GM18861 (cell line): Measurements from ENCODE around the gene PLXNA2.

Experiments
- ATAC-seq: cut with Tn5 transposase; IDR thresholded peaks from one replicate; pipeline ENCODE4 v1.9.1; 2021; ENCODE audit not compliant: unreplicated experiment

The PLXNA2 gene

DNA sequence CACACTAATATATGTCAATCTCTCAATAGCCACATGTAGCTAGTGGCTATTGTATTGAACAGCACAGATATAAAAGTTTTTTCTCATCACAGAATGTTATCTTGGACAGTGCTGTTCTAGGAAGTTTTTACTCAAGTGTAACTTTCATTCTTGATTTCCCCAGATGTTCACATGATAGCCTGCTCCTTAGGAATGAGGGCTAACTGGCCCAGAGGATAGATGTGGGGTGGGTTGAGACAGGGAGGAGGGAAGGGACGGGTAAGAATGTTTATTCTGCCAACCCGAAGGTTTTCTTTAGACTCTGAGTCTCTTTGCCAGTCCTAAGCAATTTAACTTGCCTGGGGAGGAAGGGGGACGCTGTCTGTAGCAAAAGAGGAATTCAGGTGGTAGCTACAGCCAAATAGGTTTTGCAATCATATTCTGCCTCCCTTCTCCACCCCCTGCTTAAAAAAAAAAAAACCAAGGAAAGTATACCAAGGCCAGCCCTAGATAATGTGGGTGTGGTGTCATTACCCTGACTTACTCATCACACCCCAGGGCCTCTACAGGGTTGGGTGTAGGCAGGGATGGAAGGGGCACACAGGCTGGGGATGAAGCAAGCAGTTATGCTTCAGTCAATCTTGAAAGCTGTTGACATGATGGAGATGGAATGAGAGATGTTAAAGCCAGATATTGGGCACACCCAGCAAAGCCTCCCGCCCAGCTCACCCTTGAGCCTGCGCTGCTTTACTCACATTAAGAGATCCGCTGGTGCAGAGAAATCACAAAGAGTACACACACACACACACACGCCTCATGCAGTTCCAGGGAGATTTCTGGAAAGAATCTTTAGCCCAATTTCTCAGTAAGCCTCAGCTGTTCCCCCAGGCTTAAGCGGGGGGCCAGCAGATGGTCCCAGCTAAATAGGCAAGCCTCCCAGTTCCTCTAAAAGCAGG, 59.9 kb downstream of the PLXNA2 start:
- no peak for ATAC-seq

DNA sequence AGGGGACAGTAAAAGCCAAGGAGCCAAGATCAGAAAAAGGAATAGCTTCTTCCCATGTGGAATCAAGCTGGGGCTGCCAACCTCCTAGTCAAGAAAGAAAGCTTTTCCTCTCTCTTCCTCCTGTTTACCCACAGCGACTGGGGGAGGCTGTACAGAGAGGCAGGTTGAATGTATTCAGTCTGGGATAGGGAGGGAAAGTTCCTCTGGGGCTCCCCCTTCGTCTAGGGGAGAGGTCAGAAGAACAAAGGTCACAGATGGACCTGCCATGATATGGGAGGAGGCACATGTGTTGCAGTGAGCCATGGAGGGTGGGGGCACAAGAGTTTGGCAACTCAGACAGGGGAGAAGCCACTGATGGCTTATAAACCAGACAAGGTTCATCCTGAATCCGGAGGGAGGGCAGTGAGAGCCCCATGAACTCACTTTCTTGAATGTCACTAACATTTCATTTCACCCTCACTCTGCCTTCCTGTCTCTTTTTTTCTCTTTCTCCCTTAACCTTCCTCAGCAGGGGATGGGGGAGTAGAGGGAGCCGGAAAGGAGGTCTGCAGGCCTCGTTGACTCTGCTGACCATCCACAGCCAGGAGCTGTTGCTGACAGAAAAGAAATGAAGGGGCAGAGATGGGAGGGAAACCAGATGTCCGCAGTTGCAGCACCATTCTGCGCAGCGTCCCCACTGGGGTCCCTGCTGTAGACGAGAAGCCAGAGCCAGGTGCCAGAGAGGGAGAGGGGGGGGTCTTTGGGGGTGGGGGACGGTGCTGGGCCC, 61.1 kb downstream of the PLXNA2 start:
- ATAC-seq: no peak

DNA sequence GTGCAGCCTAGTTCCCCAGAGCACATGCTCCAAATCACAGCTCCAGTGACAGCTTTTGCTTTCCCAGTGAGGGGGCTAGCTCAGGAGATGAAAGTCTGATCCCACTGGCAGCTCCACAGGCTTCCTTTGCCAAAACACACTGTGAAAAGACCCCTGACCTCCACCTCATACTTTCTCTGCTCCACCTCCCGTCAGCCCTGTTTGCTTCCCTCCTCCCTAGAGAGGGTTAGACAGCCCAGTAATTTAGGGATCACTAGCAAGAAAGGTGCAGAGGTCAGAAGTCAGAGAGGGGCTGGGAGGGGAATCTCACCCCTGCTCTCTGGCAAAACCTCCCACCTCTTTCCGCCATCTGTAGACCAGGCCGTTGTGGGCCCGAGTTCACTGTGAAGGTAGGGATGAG, 62.8 kb downstream of the PLXNA2 start:
- ATAC-seq: no peak

DNA sequence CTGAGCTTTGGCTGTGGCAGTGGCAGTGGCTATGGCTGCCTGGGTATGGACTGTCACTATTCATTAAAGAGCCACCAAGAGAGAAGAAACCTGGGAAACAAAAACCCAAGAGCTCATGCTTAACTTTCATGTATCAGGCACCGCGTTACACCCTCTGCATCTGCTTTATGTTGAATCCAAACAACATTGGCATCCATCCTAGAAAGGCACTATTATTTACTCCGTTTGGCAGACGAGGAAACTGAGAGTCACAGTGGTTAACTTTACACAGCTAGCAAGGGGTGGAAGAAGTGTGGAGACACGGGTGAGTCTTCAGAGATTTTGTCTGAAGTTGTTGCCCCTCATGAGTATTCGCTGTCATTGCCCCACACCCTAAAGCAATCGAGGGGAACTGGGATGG, 63.8 kb downstream of the PLXNA2 start:
- ATAC-seq: no peak

DNA sequence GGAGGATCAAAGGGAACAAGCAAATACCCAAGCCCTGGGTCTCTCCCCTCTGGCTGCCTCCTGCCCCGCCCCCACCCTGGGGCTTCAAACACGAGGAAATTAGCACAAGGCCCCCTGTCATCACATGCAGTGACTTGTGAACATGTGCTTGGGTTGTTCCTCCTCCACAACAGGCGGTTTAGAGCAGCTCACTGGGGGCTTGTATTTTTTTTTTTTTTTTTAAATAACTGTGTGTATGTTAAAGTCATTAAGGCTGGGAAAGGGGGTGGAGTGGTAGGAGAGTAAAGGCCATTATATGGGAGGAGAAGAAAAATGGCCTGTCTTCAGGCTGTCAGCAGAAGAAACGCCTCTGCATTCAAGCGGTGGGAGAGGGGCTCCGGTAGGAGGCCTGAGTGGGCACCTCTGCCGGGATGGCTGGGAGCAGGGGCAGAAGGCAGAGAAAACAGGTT, 64.2 kb downstream of the PLXNA2 start:
- ATAC-seq: no peak

DNA sequence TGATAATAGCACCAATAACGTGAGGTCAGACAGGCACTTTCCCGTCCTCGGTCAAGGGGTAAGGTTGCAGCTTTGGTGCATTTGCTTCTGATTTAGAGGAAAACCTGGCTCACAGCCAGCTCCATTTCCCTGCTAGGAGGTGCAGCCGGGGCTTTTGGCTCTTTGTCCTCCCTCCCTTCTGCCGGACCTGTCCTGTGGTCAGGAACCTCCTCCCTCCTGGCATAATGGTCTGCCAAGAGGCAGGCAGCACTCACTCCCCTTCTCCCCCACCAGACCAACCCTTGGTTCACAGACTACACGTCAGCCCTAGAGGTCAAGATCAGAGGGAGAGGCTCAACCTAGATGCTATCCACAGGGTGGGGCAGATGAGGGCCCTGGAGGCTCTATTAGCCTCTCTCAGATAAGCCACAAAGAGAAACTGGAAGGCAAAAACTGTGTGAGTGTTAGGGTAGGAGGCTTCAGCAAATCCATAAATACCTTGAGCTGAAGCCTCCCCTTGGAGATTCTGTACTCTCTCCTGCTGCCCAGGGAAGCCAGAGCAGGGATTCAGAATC, 64.8 kb downstream of the PLXNA2 start:
- ATAC-seq: no peak

DNA sequence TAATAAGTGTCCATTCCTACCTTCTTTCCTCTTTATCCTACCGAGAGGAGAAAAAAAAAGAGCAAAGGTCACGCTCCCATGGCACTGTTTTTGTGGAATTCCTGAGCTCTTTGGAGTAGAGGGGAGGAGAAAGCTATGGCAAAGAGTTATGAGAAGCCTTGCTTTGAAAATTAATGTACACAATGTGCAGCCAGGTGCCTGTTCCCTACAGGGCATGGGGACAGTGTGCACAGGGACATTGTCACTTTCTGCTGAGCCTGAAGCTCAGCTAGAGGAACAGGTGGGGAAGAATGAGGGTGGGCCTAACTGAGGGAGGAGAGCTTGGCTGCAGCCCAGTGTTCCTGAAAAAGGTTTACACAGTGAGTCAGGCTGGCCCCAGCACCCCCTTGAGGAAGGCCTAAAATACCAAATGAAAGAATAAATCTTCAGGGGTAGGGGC, 66.1 kb downstream of the PLXNA2 start:
- ATAC-seq: no peak

DNA sequence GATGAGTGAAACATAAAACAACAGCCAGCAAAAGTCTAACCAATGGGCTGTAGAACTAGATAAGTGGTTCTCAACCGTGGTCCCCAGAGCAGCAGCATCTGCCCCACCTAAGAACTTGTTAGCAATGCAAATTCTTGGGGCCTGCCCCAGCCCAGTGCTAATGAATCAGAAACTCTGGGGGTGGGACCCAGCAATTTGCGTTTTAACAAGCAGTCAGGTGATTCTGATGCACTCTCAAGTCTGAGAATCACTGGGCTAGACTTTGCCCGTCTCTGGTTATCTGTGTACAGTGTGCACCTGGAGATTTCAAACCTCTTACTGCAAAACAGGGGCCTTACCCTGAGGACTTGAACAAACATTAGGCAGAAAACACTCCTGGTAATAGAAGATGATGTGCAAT, 66.5 kb downstream of the PLXNA2 start:
- ATAC-seq: peak; percentile 84

DNA sequence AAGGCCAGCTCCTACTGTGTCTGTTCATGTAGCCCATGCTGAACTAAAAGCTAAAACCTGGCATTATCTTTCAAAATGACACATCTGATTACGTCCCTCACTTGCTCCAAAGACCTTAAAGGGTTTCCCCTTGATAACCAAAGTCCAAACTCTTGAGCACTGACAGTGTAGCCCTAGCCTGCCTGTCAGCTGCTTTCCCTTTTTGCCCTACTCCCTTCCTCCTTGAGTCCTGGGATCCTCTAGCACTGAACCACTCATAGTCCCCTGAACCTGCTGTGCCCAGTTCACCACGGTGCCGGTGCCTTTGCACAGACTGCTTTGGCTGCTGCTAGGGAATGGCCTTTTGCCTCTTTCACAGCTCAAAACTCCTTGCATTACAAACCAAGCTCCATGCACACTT, 67.5 kb downstream of the PLXNA2 start:
- no peak for ATAC-seq

DNA sequence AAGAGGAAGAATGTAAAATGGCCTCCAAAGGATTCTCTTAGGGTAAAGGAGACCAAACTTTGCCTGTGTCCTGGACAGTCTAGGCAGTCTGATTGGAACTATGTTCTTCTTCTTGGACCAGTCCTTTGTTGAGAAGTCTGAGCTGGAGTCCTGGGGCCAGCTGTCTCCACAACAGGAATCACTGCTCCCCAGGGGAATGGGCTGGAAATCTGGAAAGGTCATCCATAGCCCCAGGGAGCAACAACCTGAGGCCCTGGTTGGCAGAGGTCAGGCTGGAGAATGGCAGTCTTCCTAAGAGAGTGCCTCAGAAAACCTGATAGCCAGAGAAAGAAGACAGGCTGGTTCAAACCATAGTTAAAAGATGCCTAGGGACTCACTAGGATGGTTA, 68.7 kb downstream of the PLXNA2 start:
- no peak for ATAC-seq

DNA sequence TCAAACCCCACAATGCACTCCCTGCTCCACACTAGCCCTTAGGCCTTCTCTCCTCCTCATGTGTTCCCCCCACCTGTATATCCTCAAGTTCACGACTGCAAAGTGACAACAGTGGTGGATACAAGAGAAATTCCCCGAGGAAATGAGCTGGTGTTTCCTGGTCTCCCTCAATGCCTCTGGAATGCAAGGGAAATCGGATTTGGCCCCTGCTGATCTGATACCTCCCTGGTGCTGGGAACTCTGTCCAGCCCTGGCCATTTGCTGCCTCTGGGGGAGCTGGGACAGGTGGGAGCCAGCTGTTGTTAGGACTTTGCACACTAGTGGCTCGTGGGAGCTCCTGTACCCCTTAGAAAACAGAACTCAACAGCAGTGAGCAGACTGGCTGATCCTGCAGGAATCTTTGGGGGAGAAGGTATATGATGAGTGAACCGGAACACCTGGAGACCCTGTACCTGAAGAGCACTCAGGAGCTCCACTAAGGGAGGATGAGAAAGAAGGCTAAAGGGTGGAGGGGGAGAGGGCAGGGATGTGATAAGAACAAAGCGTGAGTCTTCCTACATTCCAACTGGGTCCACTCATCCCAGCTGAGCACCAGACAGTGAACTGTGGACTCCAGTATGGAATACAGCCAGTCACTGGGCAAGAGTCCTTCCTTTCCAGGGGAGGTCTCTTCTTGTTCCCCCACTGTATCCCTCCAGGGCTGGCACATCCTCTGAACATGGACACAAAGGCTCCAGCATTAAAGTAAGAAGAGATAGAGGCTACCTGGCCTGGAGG, 69.3 kb downstream of the PLXNA2 start:
- no peak for ATAC-seq

DNA sequence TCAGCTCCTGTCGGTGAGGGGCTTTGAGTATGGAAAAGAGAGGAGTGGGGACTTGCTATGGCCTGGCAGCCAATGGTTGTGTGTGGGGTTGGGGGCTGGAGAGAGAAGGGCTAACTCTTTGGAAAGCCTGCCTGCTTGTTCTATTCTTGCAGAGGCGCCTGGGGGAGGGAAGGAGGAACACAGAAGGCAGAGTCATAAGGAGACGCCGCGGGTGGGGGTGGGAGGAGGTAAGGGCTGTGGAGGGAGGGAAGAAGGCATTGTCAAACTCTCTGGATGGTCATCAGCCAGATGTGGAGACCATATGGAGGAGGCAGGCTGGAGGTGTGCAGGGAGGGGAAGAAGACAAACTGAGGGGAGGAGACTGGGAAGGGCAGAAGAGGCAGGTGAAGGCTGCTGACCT, 70.0 kb downstream of the PLXNA2 start:
- no peak for ATAC-seq

DNA sequence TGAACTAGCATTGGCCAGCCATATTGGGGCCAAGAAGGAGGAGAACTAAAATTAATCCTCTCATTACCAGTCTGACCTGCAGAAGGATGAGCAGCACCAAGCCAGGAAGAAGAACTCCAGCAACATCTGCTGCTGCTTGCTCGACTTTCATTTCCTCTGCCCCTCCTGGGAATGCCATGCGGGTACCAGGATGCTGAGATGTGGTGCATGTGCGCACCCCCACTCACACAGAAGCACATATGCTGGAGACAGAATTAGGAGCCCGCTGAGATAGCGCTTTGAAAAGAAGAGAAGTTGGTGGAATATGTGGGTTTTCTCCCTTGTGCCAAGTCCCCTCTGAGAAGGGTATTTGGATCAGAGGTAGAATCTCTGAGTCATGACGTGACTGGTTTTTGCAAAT, 70.4 kb downstream of the PLXNA2 start:
- ATAC-seq: no peak

DNA sequence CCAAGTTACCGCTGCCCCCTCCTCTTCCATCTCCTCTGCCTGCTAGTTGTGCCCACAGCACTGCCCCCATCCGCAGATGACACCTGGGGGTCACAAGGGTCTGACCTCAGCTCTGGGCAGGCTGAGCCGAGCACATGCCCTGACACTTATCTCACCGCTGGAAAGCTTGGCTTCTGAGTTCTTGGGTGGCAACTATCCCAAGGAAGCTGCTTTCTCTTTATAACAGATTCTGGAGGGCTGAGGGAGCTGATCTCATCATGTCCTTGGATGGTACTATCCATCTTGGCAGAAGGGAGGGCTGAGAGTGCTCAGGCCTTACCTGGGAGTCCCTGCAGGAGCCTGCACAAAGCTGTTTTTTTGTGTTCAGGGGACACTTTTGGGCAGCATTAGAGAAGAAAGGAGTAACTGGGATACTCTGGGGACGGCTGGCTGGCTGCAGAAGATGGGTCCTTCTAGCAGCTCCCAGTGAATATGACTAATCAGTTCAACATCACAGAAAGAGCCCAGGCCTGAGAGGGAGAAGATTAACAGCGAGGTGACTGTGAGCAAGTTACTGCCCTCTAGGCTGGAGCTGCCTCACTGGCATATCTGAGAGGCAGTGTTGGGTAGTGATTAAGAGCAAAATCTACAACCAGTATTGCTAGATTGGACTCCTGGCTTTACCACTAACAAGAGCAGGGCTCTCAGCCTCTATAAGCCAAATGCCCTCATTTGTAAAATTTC, 71.6 kb downstream of the PLXNA2 start:
- ATAC-seq: no peak

DNA sequence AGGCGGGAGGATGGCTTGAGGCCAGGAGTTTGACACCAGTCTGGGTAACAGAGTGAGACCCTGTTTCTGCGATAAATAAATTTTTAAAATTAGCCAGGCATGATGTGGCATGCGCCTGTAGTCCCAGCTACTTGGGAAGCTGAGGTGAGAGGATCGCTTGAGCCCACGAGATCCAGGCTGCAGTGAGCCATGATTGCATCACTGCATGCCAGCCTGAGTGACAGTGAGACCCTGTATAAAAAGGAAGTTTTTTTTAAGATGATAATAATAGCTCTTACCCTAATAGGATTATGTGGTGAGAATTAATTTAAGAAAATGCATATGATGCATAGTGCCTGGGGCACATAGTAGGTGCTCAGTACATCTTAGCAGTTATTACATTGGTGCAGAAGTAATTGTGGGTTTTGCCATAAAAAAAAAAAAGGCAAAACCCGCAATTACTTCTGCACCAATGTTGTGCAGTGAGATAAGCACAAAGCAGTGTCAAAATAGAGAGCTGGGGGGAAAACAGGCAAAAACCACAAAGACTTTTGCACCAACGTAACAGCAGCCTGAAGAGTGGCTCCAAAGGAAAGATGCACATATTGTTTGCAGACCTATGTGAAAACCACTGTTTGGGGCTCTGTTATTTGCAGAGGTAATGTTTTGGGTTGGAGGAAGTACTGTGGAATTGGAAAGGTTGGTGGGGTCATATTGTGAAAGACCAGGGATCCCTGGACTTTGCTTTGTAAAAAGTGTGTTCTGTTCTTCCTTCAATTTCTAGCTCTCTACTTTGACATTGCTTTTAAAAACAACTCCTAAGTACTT, 72.4 kb downstream of the PLXNA2 start:
- no peak for ATAC-seq

DNA sequence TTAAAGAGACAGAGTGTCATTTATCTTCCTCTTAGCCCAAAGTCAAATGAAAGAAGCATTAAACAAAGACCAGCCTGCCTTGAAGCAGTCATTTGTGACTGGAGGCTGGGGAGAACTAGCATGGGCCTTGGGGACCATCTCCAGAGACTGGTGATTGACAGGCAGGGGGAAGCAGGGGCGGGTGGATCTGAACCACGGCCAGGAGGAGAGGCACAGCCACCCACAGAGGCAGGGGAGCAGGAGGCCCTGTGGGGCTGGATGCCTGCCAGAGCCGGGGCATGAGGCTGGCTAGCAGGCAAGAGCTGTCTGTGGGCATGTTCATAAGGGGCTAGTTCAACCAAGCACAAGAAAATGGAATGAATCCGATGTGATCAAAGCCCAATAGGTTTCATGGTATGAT, 73.9 kb downstream of the PLXNA2 start:
- ATAC-seq: no peak

DNA sequence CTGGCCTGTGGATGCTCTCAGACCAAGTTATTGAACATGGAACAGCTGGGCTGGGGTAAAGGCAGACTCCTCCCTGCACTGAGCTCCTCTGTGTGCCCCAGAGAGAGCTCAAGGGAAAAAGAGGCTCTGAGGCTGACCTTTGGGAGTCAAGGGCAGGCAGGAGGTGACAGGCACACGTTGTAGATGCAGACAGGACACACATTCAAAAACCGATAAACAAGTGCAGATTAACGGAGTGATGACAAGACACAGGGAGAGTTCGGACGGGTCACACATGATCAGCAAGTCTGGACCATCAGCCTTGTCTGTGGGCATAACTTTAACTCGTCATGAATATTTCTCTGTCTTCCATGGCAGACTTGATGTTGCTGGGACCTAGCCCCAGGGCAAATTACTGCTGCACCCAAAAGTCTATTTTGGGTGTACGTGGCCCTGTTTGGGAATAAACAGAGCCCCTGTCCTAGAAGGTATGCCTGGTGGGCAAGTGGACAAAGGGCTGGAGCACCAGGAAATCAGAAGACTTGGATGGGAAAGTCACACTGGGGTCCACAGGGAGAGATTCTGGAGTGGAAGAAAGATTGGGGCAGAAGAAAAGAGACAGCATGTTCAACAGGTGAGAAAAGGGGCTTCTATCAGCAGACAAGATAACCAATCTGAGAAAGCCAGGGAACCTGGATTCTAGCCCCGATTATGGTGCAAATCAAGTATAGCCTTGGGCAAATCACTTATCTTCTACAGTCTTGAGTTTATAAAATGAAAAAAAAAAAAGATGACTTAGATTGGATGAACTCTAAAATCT, 74.9 kb downstream of the PLXNA2 start:
- ATAC-seq: no peak

DNA sequence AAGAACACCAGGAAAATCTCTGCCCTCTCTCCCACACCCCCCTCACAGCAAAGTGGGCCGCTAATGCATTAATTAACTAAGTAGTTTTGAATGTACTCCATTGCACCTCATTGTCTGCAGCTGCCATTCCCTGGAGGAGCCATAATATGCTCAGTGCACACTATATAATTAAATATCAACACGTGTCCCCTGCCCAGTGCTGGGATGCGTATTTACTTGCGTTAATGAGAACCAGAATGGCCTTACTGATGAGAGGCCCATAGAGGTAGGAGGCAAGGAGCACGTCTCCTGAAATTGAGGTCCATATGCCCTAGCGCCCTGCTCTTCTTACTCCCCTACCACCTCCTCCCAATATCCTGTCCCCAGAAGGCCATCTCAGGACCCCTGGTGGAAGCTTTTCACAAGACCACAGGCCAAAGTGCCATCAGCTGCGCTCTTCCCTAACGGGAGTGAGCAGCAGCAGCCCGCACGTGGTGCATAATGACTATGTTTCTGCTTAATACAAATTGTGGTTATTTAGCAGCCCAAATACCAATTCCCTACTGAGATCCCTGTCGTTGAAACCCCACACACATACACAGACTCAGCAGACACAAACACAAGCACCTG, 76.8 kb downstream of the PLXNA2 start:
- ATAC-seq: no peak
